ENCODE measurements around the gene C19orf47. TPM values are rescaled to one million over a fixed set of nuclear protein-coding genes. Genes with fewer than 3 reads are reported as not detected.

Gene C19orf47
- total RNA-seq: 16.1 TPM
- long read RNA-seq, partial matches to known transcripts: 0 of 6 reads
- long read RNA-seq, other reads (novel, unspliced or antisense): 5 of 6 reads

DNA sequence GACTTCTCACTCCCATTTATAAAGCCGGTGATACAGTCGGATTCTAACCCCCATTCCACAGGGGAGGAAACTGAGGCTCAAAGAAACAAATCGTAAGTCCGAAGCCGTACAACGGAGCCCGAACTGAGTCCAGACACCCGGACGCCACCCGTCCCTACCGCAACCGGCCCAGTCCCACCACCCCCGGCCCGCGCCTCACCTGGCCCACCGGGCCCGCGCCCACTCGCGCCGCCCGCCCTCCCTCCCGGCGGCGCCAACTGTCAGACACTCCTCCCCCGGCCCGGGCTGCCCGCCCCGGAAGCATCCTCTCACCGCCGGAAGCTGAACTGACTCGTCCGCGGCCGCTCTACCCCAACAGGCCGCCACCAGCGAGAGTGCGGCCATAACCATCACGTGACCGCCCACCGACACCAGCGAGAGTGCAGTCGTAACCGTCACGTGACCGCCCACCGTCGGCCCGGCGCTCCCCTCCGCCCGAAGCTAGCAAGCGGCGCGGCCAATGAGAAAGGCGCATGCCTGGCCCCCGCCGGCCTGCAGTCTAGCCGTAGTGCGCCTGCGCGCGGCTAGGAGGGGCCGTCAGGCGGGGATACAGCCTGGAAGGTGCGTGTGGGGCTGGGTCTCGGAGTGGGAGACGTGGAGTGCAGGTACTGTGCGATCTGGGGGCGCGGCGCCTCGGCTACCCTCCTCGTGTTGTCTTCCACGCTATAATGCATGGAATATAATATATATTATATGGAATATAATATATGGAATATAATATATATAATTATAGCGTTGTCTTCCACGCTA is at the start of gene C19orf47, which contains the start of gene PLD3:
Gene C19orf47, minus strand, starts transcription at position 273 of the 789 bp plus-strand sequence. CDS start 6,540 bp downstream, outside the sequence.
Gene PLD3, plus strand, starts transcription at position 571 of the 789 bp plus-strand sequence. CDS start 17,789 bp downstream, outside the sequence.
- DNase-seq (peak; percentile 100), ATAC-seq (peak; percentile 98)
- Histone ChIP-seq H3K4me3 (peak within 1 kb of the TSS; percentile 89), H3K27me3 (no peaks in the 10 kb centered on the region), H3K27ac (peak within 1 kb of the TSS; percentile 82), H3K9me3 (no peaks in the 10 kb centered on the region), H3K4me1 (peaks cover 12% of the 10 kb centered on the region), H3K36me3 (no peaks in the 10 kb centered on the region)
- TF ChIP-seq, protein P1, sequence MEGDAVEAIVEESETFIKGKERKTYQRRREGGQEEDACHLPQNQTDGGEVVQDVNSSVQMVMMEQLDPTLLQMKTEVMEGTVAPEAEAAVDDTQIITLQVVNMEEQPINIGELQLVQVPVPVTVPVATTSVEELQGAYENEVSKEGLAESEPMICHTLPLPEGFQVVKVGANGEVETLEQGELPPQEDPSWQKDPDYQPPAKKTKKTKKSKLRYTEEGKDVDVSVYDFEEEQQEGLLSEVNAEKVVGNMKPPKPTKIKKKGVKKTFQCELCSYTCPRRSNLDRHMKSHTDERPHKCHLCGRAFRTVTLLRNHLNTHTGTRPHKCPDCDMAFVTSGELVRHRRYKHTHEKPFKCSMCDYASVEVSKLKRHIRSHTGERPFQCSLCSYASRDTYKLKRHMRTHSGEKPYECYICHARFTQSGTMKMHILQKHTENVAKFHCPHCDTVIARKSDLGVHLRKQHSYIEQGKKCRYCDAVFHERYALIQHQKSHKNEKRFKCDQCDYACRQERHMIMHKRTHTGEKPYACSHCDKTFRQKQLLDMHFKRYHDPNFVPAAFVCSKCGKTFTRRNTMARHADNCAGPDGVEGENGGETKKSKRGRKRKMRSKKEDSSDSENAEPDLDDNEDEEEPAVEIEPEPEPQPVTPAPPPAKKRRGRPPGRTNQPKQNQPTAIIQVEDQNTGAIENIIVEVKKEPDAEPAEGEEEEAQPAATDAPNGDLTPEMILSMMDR (IDR thresholded peaks at IDR 0.05): no peak
- intact Hi-C loops (cut with DNase I): no loop called here

- H3K4me1 ChIP-seq: peaks cover 10% of the 10 kb centered on the region
- no peaks in the 10 kb centered on the region for H3K27me3 ChIP-seq
- no peak overlapping the region for H3K4me3 ChIP-seq
- DNase-seq (no peak), ATAC-seq (no peak)
- TF ChIP-seq, protein P1 (IDR thresholded peaks at IDR 0.05): no peak
- intact Hi-C loops (cut with DNase I): no loop called here
- H3K9me3 ChIP-seq: no peaks in the 10 kb centered on the region
- no peaks in the 10 kb centered on the region for H3K36me3 ChIP-seq
- no peak overlapping the region for H3K27ac ChIP-seq
Measured at GRCh38 chr19:40397568-40397906, 49.3 kb upstream of the C19orf47 start.

DNA sequence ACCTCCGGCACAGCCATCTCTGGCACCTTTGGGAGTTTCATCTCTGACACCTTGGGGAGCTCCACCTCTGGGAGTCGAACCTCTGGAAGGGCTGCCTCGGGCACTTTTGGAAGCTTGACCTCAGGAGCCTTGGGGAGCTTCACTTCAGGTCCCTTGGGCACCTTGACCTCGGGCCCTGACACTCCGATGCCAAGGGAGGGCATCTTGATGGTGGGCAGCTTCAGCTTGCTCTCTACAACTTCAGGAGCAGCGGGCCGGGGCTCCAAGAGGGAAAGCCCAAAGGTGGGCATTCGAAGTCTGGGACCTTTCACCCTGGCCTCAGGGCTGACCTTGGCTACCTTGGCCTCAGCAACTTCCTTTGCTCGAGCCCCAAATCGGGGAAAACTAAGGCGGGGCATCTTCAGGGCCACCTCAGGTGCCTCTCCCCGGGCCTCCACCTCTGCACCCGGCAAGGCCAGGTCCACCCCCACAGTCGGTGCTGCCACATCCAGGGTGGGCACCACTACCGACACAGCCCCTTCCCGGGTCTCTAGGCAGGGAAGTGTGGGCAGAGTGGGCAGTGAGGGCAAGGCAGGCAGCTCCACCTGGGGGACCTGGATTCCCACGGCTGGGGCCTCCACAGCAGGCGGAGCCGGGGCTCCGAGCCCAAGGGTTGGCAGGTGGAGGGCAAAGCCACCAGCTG is 48.8 kb upstream of the C19orf47 start:
- H3K27ac ChIP-seq: no peak overlapping the region
- intact Hi-C loops (cut with DNase I): no loop called here

GRCh38 chr19:40395956-40396355 is 47.8 kb upstream of the C19orf47 start:
- TF ChIP-seq, protein P1 (IDR thresholded peaks at IDR 0.05): no peak
- Histone ChIP-seq H3K27ac (no peak overlapping the region), H3K4me3 (no peak overlapping the region), H3K36me3 (no peaks in the 10 kb centered on the region), H3K4me1 (peaks cover 17% of the 10 kb centered on the region), H3K27me3 (no peaks in the 10 kb centered on the region), H3K9me3 (no peaks in the 10 kb centered on the region)
- DNase-seq (no peak), ATAC-seq (no peak)
- intact Hi-C loops (cut with DNase I): no loop called here

More for the DNA sequence above, 48.8 kb upstream of the C19orf47 start:
- H3K9me3 ChIP-seq: no peaks in the 10 kb centered on the region
- H3K27me3 ChIP-seq: no peaks in the 10 kb centered on the region
- DNase-seq (no peak), ATAC-seq (no peak)
- TF ChIP-seq, protein P1 (IDR thresholded peaks at IDR 0.05): no peak
- H3K4me1 ChIP-seq: peaks cover 16% of the 10 kb centered on the region
- H3K4me3 ChIP-seq: no peak overlapping the region
- no peaks in the 10 kb centered on the region for H3K36me3 ChIP-seq

GRCh38 chr19:40394816-40395210 is 46.6 kb upstream of the C19orf47 start:
- H3K27ac ChIP-seq: no peak overlapping the region
- H3K4me1 ChIP-seq: peaks cover 17% of the 10 kb centered on the region
- no peaks in the 10 kb centered on the region for H3K9me3 ChIP-seq
- DNase-seq: no peak
- TF ChIP-seq, protein P1 (IDR thresholded peaks at IDR 0.05): no peak
- H3K4me3 ChIP-seq: no peak overlapping the region
- intact Hi-C loops (cut with DNase I): no loop called here
- no peak for ATAC-seq
- no peaks in the 10 kb centered on the region for H3K36me3 ChIP-seq
- H3K27me3 ChIP-seq: no peaks in the 10 kb centered on the region

All from upper lobe of right lung (tissue), 1 donor.